ENCODE data around the gene SRCAP.

GRCh38 chr16:30764816-30765465 lies 66.0 kb downstream of the SRCAP start:
- TF ChIP-seq RORB (CRISPR knock-in tag; IDR thresholded peaks at IDR 0.05), result no peak
- no peak for TF ChIP-seq PRRX2 (CRISPR knock-in tag; IDR thresholded peaks at IDR 0.05)
- no peak for TF ChIP-seq ATF1 (CRISPR knock-in tag; IDR thresholded peaks at IDR 0.05)
- TF ChIP-seq CTCF (IDR thresholded peaks at IDR 0.05), result no peak
- no peak for TF ChIP-seq JUN (CRISPR knock-in tag; IDR thresholded peaks at IDR 0.05)
- no peak for TF ChIP-seq NR2C2 (CRISPR knock-in tag; IDR thresholded peaks at IDR 0.05)
- TF ChIP-seq, protein P1, sequence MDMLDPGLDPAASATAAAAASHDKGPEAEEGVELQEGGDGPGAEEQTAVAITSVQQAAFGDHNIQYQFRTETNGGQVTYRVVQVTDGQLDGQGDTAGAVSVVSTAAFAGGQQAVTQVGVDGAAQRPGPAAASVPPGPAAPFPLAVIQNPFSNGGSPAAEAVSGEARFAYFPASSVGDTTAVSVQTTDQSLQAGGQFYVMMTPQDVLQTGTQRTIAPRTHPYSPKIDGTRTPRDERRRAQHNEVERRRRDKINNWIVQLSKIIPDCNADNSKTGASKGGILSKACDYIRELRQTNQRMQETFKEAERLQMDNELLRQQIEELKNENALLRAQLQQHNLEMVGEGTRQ (CRISPR knock-in tag; IDR thresholded peaks at IDR 0.05), result no peak

All from WTC11 (cell line).